GM18505 (cell line): ENCODE measurements around the gene PRKG1.

Experiments
- ATAC-seq: cut with Tn5 transposase; IDR thresholded peaks from one replicate; pipeline ENCODE4 v1.9.1; 2021; ENCODE audit not compliant: unreplicated experiment
- POLR2A ChIP-seq: IDR thresholded peaks from 4 replicates; pipeline ENCODE4 v1.6.1; 2011; ENCODE audit warnings: borderline replicate concordance; ENCODE audit not compliant: insufficient read depth, insufficient read length; ENCODE audit errors: extremely low read depth

PRKG1 gene

DNA sequence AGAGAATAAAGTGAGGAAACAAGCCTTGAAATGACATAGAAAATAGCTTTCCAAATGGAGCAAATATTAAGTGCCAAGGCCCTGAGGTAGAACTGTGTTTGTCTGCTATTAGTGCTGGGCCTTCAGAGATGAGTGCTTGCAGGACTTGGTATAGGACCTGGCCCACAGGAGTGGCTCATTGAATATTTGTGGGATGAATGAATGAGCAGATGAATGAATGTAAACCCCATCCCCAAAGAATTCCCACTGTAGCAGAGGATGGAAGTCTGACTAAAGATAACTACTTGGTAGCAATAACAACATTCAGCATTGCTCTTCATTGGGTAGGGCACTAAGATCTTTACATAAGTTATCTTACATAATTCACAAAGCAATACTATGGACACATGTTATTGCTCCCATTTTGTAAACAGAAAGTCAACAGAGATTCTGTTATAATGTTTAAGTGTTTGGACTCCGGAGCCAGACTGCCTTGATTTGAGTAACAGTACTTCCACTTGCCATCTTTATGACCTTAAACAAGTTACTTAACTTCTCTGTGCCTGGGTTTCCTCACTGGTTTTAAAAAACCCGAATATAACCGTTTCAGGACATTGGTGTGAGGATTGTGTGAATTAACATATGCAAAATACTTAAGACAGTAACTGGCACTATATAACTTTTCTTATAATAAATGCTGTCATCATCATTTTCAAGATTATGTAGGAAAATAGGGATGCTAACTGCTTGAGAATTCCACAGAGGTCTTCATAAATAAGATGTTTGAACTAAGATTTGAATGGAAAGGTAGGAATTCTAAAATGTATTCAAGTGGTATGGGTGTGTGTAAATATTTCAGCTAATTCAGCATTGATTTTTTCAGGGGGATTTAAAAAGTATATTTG lies 141.9 kb downstream of the PRKG1 start:
- ATAC-seq = no peak
- TF ChIP-seq POLR2A = no peak

DNA sequence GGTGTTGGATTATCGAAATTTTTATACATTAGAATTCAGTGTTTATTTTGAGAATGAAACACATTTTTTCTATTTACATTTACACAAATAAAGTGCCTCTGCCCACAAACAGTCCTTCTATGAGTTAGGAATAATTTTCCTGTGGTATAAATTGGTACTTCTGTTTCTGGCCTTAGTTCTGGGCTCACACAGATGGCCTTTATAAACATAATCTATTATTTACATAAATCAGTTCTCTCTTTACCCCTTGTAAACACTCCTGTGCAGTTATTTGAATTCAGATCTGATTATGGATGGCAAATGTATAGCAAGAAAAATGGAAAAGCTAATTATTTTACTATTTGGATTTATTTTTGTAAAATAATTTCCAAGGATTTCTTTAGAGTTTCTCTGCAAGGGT lies 143.2 kb downstream of the PRKG1 start:
- ATAC-seq = no peak
- TF ChIP-seq POLR2A = no peak

DNA sequence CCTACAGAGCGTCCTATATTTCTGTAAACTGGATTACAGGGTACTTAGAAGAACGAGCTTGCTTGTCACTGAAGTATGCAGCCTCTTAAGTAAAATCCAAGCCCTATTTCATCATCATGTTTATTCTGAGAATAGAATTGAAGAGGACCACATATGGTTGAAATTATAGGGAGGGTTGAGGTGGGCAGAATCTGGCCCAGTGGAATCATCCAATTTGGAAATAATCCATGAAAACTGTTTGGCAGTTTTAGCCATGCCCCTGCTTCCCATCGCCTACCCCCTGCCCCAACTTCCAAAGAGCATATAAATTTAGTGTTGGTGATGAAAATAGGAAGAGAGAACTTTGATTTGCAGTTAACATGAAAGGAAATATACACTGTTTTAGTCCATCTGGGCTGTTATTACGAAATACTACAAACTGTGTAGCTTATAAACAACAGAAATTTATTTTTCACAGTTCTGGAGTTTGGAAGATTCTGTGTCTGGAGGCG lies 150.4 kb downstream of the PRKG1 start:
- no peak for ATAC-seq
- no peak for TF ChIP-seq POLR2A

- no peak for TF ChIP-seq POLR2A
- no peak for ATAC-seq
Observed at GRCh38 chr10:51227897-51228713, 153.8 kb downstream of the PRKG1 start.

DNA sequence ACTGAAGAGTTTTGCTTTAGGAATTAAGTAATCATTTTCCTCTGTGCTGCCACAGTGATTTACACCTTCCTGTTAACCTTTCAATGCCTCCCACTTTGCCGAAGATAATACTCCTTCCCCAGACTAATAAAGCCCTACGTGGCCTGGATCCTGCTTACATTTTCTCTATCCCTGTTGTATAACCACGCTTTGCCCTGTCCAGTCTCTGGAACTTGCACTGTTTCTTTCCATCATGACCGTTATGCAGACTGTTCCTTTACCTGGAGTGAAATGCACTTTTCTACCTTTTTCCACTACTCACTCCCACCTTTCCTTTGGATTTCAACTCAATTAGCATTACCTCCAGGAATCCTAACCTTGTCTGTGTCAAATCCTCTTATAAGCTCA lies 154.4 kb downstream of the PRKG1 start:
- no peak for TF ChIP-seq POLR2A
- ATAC-seq = no peak

DNA sequence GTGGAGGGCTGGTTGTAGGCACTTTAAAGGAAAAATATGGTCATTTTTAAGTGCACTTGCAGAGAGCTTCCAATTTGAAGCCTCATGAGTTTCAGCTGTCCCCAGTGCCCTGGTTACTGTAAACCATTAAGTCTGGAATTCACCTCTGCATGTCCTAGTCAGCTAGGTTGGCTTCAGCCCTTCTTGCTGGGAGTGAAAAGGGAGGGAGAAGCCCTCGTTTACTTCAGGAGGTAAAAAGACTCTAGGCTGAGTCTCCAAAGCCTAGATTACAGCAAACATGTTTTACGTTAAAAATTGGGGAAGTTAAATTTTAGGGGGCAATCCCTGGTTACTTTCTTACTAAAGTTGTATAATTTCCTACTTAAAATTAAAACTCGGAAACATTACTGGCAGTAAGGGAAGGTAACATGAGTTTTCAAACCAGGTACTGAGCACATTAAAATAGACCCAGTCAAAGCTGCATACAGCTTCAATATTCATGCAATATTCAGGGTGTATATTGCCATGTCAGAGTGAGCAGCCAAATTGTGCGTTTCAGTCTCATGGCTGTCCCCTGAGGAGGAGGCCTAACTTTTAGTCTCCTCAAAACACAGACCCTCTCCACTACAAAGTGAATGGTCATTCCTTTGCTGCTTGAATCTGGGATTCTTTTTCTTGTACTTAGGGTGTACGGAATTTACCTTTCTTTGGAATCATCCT lies 156.7 kb downstream of the PRKG1 start:
- TF ChIP-seq POLR2A = no peak
- no peak for ATAC-seq

DNA sequence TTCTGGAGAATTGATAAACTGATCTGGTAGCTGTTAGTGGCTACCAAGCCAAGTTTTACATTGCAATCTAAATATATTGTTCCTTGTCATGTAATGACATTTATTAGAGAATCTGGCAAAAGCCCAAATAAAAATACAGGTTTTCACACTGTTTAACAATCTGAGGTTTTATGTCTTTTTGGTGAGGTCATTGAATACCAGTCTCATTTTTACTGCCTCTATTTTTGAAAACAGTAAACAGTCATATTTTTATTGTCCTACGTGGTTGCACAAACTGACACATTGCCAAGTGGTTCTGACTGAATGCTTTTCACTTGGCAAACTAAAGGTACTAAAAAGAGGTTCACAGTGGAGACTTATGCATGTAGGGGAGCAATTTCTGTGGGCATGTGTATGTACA lies 157.5 kb downstream of the PRKG1 start:
- ATAC-seq = no peak
- no peak for TF ChIP-seq POLR2A

- ATAC-seq = no peak
- TF ChIP-seq POLR2A = no peak
Observed at GRCh38 chr10:51233337-51234100, 159.2 kb downstream of the PRKG1 start.

DNA sequence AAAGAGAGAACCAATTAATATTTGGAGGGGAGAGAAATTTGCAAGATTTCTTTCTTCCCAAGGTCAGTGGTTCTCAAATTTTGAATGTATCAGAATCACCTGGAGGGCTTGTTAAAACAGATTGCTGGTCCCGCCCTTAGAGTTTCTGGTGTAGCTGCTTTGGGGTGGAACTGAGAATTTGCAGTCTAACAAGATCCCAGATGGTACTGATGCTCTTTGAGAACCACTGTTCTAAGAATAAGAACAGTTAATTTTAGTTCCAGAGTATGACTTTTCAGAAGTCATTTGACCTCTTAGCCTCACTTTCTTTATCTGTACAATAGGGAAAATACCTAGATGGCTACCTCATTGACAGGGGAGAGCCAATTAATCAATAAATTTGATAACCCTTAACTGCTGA lies 161.6 kb downstream of the PRKG1 start:
- TF ChIP-seq POLR2A = no peak
- ATAC-seq = no peak

- no peak for ATAC-seq
- no peak for TF ChIP-seq POLR2A
Observed at GRCh38 chr10:51239006-51239405, 164.7 kb downstream of the PRKG1 start.

- no peak for ATAC-seq
- no peak for TF ChIP-seq POLR2A
Observed at GRCh38 chr10:51241461-51241860, 167.2 kb downstream of the PRKG1 start.

- no peak for TF ChIP-seq POLR2A
- no peak for ATAC-seq
Observed at GRCh38 chr10:51242393-51242792, 168.1 kb downstream of the PRKG1 start.
